H9 (cell line): ENCODE results near the gene ELF5. TPM values are rescaled to one million over a fixed set of nuclear protein-coding genes. Genes with fewer than 3 reads are reported as not detected.

ENCODE experiments used
- DNase-seq: peaks from one replicate; pipeline ENCODE4 v3.0.0-alpha.2; 2017
- H2AFZ ChIP-seq: one replicate; pipeline ENCODE4 v1.6.1; 2013; ENCODE audit warnings: mild to moderate bottlenecking, low read length, control low read depth, moderate library complexity
- H2AK5ac ChIP-seq: 2 replicates; pipeline ENCODE4 v1.6.1; 2013; ENCODE audit warnings: low read length, control low read depth, mixed read lengths; ENCODE audit not compliant: insufficient read length
- H2BK120ac ChIP-seq: one replicate; pipeline ENCODE4 v1.6.1; 2013; ENCODE audit warnings: low read depth, mild to moderate bottlenecking, low read length, control low read depth, inconsistent platforms; ENCODE audit not compliant: poor library complexity, severe bottlenecking
- H2BK12ac ChIP-seq: 2 replicates; pipeline ENCODE4 v1.6.1; 2013; ENCODE audit warnings: low read length, control low read depth, mixed read lengths, low read depth; ENCODE audit not compliant: insufficient read length
- H2BK15ac ChIP-seq: 2 replicates; pipeline ENCODE4 v1.6.1; 2013; ENCODE audit warnings: low read depth, low read length, control low read depth
- H2BK20ac ChIP-seq: one replicate; pipeline ENCODE4 v1.6.1; 2013; ENCODE audit warnings: low read depth, mild to moderate bottlenecking, low read length, control low read depth, inconsistent platforms; ENCODE audit not compliant: poor library complexity, severe bottlenecking
- H2BK5ac ChIP-seq: 2 replicates; pipeline ENCODE4 v1.6.1; 2013; ENCODE audit warnings: low read length, control low read depth, mixed read lengths; ENCODE audit not compliant: insufficient read length
- H3K14ac ChIP-seq: 2 replicates; pipeline ENCODE4 v1.6.1; 2013; ENCODE audit warnings: low read length, control low read depth; ENCODE audit not compliant: insufficient read depth
- H3K18ac ChIP-seq: 2 replicates; pipeline ENCODE4 v1.6.1; 2013; ENCODE audit warnings: low read depth, mild to moderate bottlenecking, mixed read lengths, low read length, control low read depth; ENCODE audit not compliant: insufficient read length
- H3K23ac ChIP-seq: 2 replicates; pipeline ENCODE4 v1.6.1; 2013; ENCODE audit warnings: low read length, control low read depth, mixed read lengths, low read depth; ENCODE audit not compliant: insufficient read length
- H3K23me2 ChIP-seq: 2 replicates; pipeline ENCODE4 v1.6.1; 2013; ENCODE audit warnings: low read depth, mild to moderate bottlenecking, mixed read lengths, low read length, control low read depth; ENCODE audit not compliant: insufficient read length, poor library complexity, severe bottlenecking
- H3K27ac ChIP-seq: 2 replicates; pipeline ENCODE4 v1.5.1; 2013; ENCODE audit warnings: low read length, control low read depth, mixed read lengths, low read depth; ENCODE audit not compliant: insufficient read length
- H3K27me3 ChIP-seq: 2 replicates; pipeline ENCODE4 v1.6.1; 2013; ENCODE audit warnings: low read length, control low read depth, inconsistent platforms; ENCODE audit not compliant: insufficient read depth
- H3K4ac ChIP-seq: 2 replicates; pipeline ENCODE4 v1.6.1; 2013; ENCODE audit warnings: low read depth, mild to moderate bottlenecking, control low read depth, inconsistent platforms, low read length, moderate library complexity
- H3K4me1 ChIP-seq: 2 replicates; pipeline ENCODE4 v1.6.1; 2013; ENCODE audit warnings: low read length, control low read depth, inconsistent platforms; ENCODE audit not compliant: insufficient read depth
- H3K4me2 ChIP-seq: 2 replicates; pipeline ENCODE4 v1.6.1; 2013; ENCODE audit warnings: low read length, control low read depth, mixed read lengths; ENCODE audit not compliant: insufficient read length, insufficient read depth
- H3K56ac ChIP-seq: 2 replicates; pipeline ENCODE4 v1.6.1; 2013; ENCODE audit warnings: low read depth, mild to moderate bottlenecking, mixed read lengths, low read length, control low read depth; ENCODE audit not compliant: insufficient read length
- H3K79me1 ChIP-seq: 2 replicates; pipeline ENCODE4 v1.6.1; 2013; ENCODE audit warnings: low read depth, mild to moderate bottlenecking, moderate library complexity, low read length, control low read depth, inconsistent platforms; ENCODE audit not compliant: insufficient read depth, poor library complexity, severe bottlenecking
- H3K79me2 ChIP-seq: 2 replicates; pipeline ENCODE4 v1.6.1; 2013; ENCODE audit warnings: low read length, control low read depth, inconsistent platforms; ENCODE audit not compliant: insufficient read depth
- H3K9ac ChIP-seq: 2 replicates; pipeline ENCODE4 v1.6.1; 2013; ENCODE audit warnings: low read length, control low read depth, mixed read lengths; ENCODE audit not compliant: insufficient read length; ENCODE audit errors: extremely low read depth
- H3K9me3 ChIP-seq: one replicate; pipeline ENCODE4 v1.6.1; 2013; ENCODE audit warnings: low read depth, low read length, inconsistent platforms; ENCODE audit not compliant: control insufficient read depth
- H3T11ph ChIP-seq: one replicate; pipeline ENCODE4 v1.6.1; 2013; ENCODE audit warnings: mild to moderate bottlenecking, low read length, control low read depth, inconsistent platforms
- H4K20me1 ChIP-seq: one replicate; pipeline ENCODE4 v1.6.1; 2013; ENCODE audit not compliant: control insufficient read depth, insufficient read length, insufficient read depth
- H4K5ac ChIP-seq: 2 replicates; pipeline ENCODE4 v1.6.1; 2013; ENCODE audit warnings: low read depth, mild to moderate bottlenecking, mixed read lengths, low read length, control low read depth; ENCODE audit not compliant: insufficient read length
- H4K8ac ChIP-seq: replicated peaks from 2 replicates; pipeline ENCODE4 v1.6.1; 2013; ENCODE audit warnings: low read length, control low read depth, mixed read lengths, low read depth; ENCODE audit not compliant: insufficient read length
- H4K91ac ChIP-seq: 2 replicates; pipeline ENCODE4 v1.6.1; 2013; ENCODE audit warnings: low read depth, mild to moderate bottlenecking, moderate library complexity, mixed read lengths, low read length, control low read depth; ENCODE audit not compliant: insufficient read length
- H3K27ac Mint-ChIP-seq, 3 experiments: 2 replicates in 2 of 3; 3 replicates in 1 of 3; pipeline ENCODE4 v1.8.0; 2020 to 2021; ENCODE audit warnings: mixed read lengths in 3 of 3, mild to moderate bottlenecking in 1 of 3, moderate library complexity in 1 of 3
- H3K27me3 Mint-ChIP-seq: 2 replicates; pipeline ENCODE4 v1.8.0; 2021; ENCODE audit warnings: low read depth, mild to moderate bottlenecking, moderate library complexity, mixed read lengths
- H3K36me3 Mint-ChIP-seq, 3 experiments: 2 replicates in 2 of 3; 3 replicates in 1 of 3; pipeline ENCODE4 v1.8.0; 2020 to 2021; ENCODE audit warnings: low read depth in 3 of 3, mixed read lengths in 3 of 3; ENCODE audit not compliant: insufficient read depth in 1 of 3
- H3K4me1 Mint-ChIP-seq, 2 experiments: 2 replicates each; pipeline ENCODE4 v1.8.0; 2020; ENCODE audit warnings: mixed read lengths in 2 of 2
- H3K4me3 Mint-ChIP-seq, 2 experiments: 2 replicates in 1 of 2; 3 replicates in 1 of 2; pipeline ENCODE4 v1.8.0; 2020 to 2021; ENCODE audit warnings: mild to moderate bottlenecking in 2 of 2, mixed read lengths in 2 of 2, moderate library complexity in 1 of 2
- H3K9me3 Mint-ChIP-seq, 2 experiments: 2 replicates in 1 of 2; 3 replicates in 1 of 2; pipeline ENCODE4 v1.8.0; 2020; ENCODE audit warnings: mild to moderate bottlenecking in 2 of 2, mixed read lengths in 2 of 2, moderate library complexity in 1 of 2
- WGBS: extraction: QIAGEN DNeasy Blood & Tissue Kit; methylation state at CpG from one replicate; pipeline ENCODE4 v1.1.7; 2013; ENCODE audit warnings: missing lambda C conversion rate, low lambda C conversion rate, mixed read lengths; ENCODE audit not compliant: insufficient read length; ENCODE audit errors: extremely low coverage; 5-methylcytosine and 5-hydroxymethylcytosine counted together
- total RNA-seq: library from RNA; stranded (reverse); gene quantifications from 2 replicates; pipeline ENCODE4 v1.2.1, GENCODE V29; 2021
- TF ChIP-seq, protein P1 (sequence below): fragments of 200-600 bp; sonication (generic); conservative IDR thresholded peaks from 3 replicates; pipeline ENCODE4 v1.8.0; 2021; ENCODE audit warnings: antibody characterized with exemption, mild to moderate bottlenecking

The ELF5 gene
- total RNA-seq, 1 experiment from 2014 or later: not detected

DNA sequence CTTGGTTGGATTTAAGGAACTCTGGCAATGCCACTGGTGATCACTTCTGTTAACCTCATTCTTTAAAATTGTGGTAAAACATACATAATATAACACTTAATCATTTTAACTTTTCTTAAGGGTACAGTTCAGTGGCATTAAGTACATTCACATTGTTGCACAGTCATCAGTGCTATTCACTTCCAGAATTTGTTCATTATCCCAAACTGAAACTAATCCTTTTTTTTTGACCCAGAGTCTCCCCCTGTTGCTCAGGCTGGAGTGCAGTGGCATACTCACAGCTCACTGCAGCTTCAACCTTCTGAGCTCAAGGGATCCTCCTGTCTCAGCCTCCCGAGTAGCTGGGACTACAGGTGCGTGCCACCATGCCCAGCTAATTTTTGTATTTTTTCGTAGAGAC, 10.6 kb downstream of the ELF5 start:
- no peak for DNase-seq
- Mint-ChIP-seq H3K27ac (no peak overlapping the region), H3K36me3 (no peaks in the 10 kb centered on the region), H3K4me3 (no peak overlapping the region), H3K9me3 (no peaks in the 10 kb centered on the region), H3K27me3 (no peaks in the 10 kb centered on the region; the same call in 1 of the 2 replicates), H3K4me1 (peaks cover 0 to 3% of the 10 kb centered on the region in 2 experiments; a peak in 1 of 4 replicates)
- no CpG with 5 or more reads among the region's 3 CpGs for WGBS
- Histone ChIP-seq H3K27me3 (no peaks in the 10 kb centered on the region), H3K18ac (no peak overlapping the region), H2BK5ac (no peak overlapping the region), H2BK12ac (no peak overlapping the region), H4K91ac (no peak overlapping the region), H3K9ac (no peak overlapping the region), H3K79me2 (no peaks in the 10 kb centered on the region), H3K4me2 (no peak overlapping the region), H2AFZ (no peak overlapping the region), H4K20me1 (no peaks in the 10 kb centered on the region), H4K5ac (no peak overlapping the region), H3K27ac (no peak overlapping the region), H3K9me3 (no peaks in the 10 kb centered on the region), H3K23me2 (no peaks in the 10 kb centered on the region), H3K14ac (no peak overlapping the region), H3K79me1 (no peaks in the 10 kb centered on the region), H2BK15ac (no peak overlapping the region), H2AK5ac (no peak overlapping the region), H3T11ph (no peak overlapping the region), H3K56ac (no peak overlapping the region), H2BK120ac (no peak overlapping the region), H3K4me1 (no peaks in the 10 kb centered on the region), H4K8ac (no peak overlapping the region), H3K23ac (no peak overlapping the region), H2BK20ac (no peak overlapping the region), H3K4ac (no peak overlapping the region)
- TF ChIP-seq, protein P1, sequence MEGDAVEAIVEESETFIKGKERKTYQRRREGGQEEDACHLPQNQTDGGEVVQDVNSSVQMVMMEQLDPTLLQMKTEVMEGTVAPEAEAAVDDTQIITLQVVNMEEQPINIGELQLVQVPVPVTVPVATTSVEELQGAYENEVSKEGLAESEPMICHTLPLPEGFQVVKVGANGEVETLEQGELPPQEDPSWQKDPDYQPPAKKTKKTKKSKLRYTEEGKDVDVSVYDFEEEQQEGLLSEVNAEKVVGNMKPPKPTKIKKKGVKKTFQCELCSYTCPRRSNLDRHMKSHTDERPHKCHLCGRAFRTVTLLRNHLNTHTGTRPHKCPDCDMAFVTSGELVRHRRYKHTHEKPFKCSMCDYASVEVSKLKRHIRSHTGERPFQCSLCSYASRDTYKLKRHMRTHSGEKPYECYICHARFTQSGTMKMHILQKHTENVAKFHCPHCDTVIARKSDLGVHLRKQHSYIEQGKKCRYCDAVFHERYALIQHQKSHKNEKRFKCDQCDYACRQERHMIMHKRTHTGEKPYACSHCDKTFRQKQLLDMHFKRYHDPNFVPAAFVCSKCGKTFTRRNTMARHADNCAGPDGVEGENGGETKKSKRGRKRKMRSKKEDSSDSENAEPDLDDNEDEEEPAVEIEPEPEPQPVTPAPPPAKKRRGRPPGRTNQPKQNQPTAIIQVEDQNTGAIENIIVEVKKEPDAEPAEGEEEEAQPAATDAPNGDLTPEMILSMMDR: no peak
